ENCODE data around the gene MT2A.
A peak's percentile ranks its signal among the peaks of the same experiment; 100 is the strongest.

- TF ChIP-seq CTCF (conservative IDR thresholded peaks at IDR 0.05; ENCODE audit: low read depth, low read length) = no peak
- TF ChIP-seq NFE2L2 (IDR thresholded peaks at IDR 0.05; ENCODE audit: low read depth, low read length) = no peak; the same call in 1 of the 2 replicates
- TF ChIP-seq POLR2A (IDR thresholded peaks at IDR 0.05; ENCODE audit: low read depth, low read length) = peak; percentile 96
- TF ChIP-seq RFX5 (IDR thresholded peaks at IDR 0.05; ENCODE audit: low read depth, low read length) = peak; percentile 76
- TF ChIP-seq FOS (IDR thresholded peaks at IDR 0.05; ENCODE audit: low read depth, low read length) = peak; percentile 72; the same call in 1 of the 2 replicates
- no peak; the same call in 1 of the 2 replicates for TF ChIP-seq USF2 (IDR thresholded peaks at IDR 0.05; ENCODE audit: low read depth, low read length)
- TF ChIP-seq BHLHE40 (IDR thresholded peaks at IDR 0.05; ENCODE audit: low read depth, low read length) = peak; percentile 65
- TF ChIP-seq CEBPB (IDR thresholded peaks at IDR 0.05; ENCODE audit: low read depth, low read length) = no peak
- peak; percentile 7 for TF ChIP-seq RCOR1 (IDR thresholded peaks at IDR 0.05; ENCODE audit: insufficient replicate concordance, low read length)
- TF ChIP-seq MAZ (IDR thresholded peaks at IDR 0.05; ENCODE audit: borderline replicate concordance, low read depth, low read length) = no peak; the same call in 1 of the 2 replicates
- TF ChIP-seq MXI1 (IDR thresholded peaks at IDR 0.05; ENCODE audit: borderline replicate concordance, low read depth, low read length) = peak; percentile 94
- no peak for TF ChIP-seq ELK1 (IDR thresholded peaks at IDR 0.05; ENCODE audit: borderline replicate concordance, low read depth, low read length)
- no peak for TF ChIP-seq RAD21 (IDR thresholded peaks at IDR 0.05; ENCODE audit: low read length)
Observed at GRCh38 chr16:56608043-56608875, at the start of gene MT2A.
